Esophagus muscularis mucosa (tissue), 3 donors: ENCODE measurements around the gene RADIL.

ENCODE experiments used
- CTCF ChIP-seq, 3 experiments: fragments of 200-600 bp in 2 of 3; fragments of 450-650 bp in 1 of 3; sonication (generic) in 2 of 3; IDR thresholded peaks; one replicate each; pipeline ENCODE4 v1.5.1; 2017 to 2019; ENCODE audit warnings: antibody characterized with exemption in 3 of 3, mild to moderate bottlenecking in 2 of 3, moderate library complexity in 1 of 3
- POLR2A ChIP-seq: fragments of 450-650 bp; IDR thresholded peaks from one replicate; pipeline ENCODE4 v1.6.1; 2017; ENCODE audit warnings: antibody characterized with exemption, moderate library complexity, mild to moderate bottlenecking, low read depth

GRCh38 chr7:4775848-4776623 is 107.5 kb downstream of the RADIL start:
- TF ChIP-seq POLR2A (no peak), CTCF (IDR thresholded peaks at IDR 0.05) (no peak)
